Activated naive CD8-positive, alpha-beta T cell treated with anti-CD3 and anti-CD28 coated beads, Interleukin-2, amount 10 ng/mL, durations not matched to agents 7 days and 5 days (primary cell): Measurements from ENCODE around the gene EOMES. TPM values are rescaled to one million over a fixed set of nuclear protein-coding genes. Genes with fewer than 3 reads are reported as not detected.

Experiments used
- ATAC-seq: fragments of 150-1000 bp; cut with Tn5 transposase; one replicate; pipeline ENCODE4 v1.10.0; 2021; ENCODE audit warnings: low read depth, moderate library complexity
- POLR2A ChIA-PET: fragments of 350-600 bp; sonication (Branson Sonifier 250); formaldehyde crosslinking; loops from one replicate; lab custom pipeline; 2021; ENCODE audit warnings: antibody characterized with exemption; lab: Charles Lee
- DNase-seq: peaks from one replicate; pipeline ENCODE4 v3.0.0; 2021
- H3K27ac Mint-ChIP-seq: one replicate; pipeline ENCODE4 v1.8.0; 2022; ENCODE audit warnings: mild to moderate bottlenecking, mixed read lengths
- H3K27me3 Mint-ChIP-seq: one replicate; pipeline ENCODE4 v1.8.0; 2022; ENCODE audit warnings: mild to moderate bottlenecking, moderate library complexity, mixed read lengths
- H3K36me3 Mint-ChIP-seq: one replicate; pipeline ENCODE4 v1.8.0; 2021; ENCODE audit warnings: mild to moderate bottlenecking, mixed read lengths
- H3K4me1 Mint-ChIP-seq: one replicate; pipeline ENCODE4 v1.8.0; 2021; ENCODE audit warnings: mixed read lengths
- H3K4me3 Mint-ChIP-seq: one replicate; pipeline ENCODE4 v1.8.0; 2022; ENCODE audit warnings: mild to moderate bottlenecking, moderate library complexity, mixed read lengths
- H3K9me3 Mint-ChIP-seq: one replicate; pipeline ENCODE4 v1.8.0; 2021; ENCODE audit warnings: mixed read lengths
- total RNA-seq, 2 experiments: library from RNA; stranded (reverse); gene quantifications; one replicate each; pipeline ENCODE4 v1.2.3, GENCODE V29; 2021

EOMES gene
- total RNA-seq, 2 experiments from 2014 or later, result 35.5 to 44.5 TPM

GRCh38 chr3:27666272-27666671 is 55.9 kb downstream of the EOMES start:
- Mint-ChIP-seq H3K9me3 (peaks cover 1% of the 10 kb centered on the region), H3K4me1 (peaks cover 7% of the 10 kb centered on the region), H3K36me3 (no peaks in the 10 kb centered on the region), H3K27ac (no peak overlapping the region), H3K4me3 (no peak overlapping the region), H3K27me3 (peaks cover 5% of the 10 kb centered on the region)
- no peak for ATAC-seq
- POLR2A ChIA-PET, result no interaction called here
- no peak for DNase-seq

Other genes with a start within 250 kb of the EOMES start
- 10 to 100 TPM; 49.5 to 54.1 TPM for gene SLC4A7, start 237.9 kb downstream of the EOMES start, total RNA-seq